ENCODE results near the gene DUSP23.

The DUSP23 gene

DNA sequence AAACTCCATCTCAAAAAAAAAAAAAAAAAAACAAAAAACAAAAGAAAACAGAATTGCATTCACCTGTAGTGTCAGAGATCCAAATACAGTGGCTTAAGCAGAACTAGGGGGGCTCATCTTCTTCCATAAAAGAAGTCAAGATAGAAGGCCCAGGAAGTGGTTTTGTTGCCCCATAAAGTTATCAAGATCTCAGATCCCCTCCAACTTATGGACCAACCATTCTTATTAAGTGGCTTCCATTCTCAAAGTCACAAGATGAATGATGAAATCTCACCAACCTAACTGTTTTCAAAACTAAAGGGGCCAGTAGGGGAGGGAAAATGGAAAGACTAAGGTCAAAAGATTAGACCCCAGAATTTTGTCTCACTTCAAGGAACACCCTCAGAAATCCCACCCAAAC lies 30.1 kb upstream of the DUSP23 start:
- no peak for DNase-seq (ENCODE audit: low spot score)
- H3K27ac ChIP-seq, result no peak overlapping the region
- POLR2A ChIA-PET (ENCODE audit: low non-redundant PET), result no interaction called here
- CTCF ChIA-PET, result no interaction called here
- TF ChIP-seq, protein P1, sequence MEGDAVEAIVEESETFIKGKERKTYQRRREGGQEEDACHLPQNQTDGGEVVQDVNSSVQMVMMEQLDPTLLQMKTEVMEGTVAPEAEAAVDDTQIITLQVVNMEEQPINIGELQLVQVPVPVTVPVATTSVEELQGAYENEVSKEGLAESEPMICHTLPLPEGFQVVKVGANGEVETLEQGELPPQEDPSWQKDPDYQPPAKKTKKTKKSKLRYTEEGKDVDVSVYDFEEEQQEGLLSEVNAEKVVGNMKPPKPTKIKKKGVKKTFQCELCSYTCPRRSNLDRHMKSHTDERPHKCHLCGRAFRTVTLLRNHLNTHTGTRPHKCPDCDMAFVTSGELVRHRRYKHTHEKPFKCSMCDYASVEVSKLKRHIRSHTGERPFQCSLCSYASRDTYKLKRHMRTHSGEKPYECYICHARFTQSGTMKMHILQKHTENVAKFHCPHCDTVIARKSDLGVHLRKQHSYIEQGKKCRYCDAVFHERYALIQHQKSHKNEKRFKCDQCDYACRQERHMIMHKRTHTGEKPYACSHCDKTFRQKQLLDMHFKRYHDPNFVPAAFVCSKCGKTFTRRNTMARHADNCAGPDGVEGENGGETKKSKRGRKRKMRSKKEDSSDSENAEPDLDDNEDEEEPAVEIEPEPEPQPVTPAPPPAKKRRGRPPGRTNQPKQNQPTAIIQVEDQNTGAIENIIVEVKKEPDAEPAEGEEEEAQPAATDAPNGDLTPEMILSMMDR (conservative IDR thresholded peaks at IDR 0.05; ENCODE audit: low read depth), result no peak

DNA sequence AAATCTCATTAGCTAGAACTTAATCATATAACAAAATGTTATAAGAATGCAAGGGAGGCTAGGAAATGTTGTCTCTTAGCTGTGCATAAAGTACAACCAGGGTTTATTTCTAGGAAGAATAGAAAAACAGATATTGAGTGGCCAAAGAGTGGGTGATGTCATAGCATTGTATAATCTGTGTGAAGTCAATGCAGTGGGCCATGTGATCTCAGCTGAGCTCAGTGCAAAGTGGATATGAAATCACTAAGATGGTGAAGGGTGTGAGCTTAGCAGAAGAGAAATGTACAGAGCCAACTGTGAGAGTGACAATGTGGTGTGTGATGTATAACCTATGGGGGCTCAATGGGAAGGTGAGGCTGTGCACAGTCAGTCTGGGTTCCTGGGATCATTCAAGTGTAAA lies 29.7 kb upstream of the DUSP23 start:
- ChIA-PET CTCF (no interaction called here), POLR2A (ENCODE audit: low non-redundant PET) (no interaction called here)
- DNase-seq (ENCODE audit: low spot score), result no peak
- H3K27ac ChIP-seq, result peak overlapping the region; percentile 12; the same call in 1 of the 2 replicates
- TF ChIP-seq, protein P1 (conservative IDR thresholded peaks at IDR 0.05; ENCODE audit: low read depth), result no peak

DNA sequence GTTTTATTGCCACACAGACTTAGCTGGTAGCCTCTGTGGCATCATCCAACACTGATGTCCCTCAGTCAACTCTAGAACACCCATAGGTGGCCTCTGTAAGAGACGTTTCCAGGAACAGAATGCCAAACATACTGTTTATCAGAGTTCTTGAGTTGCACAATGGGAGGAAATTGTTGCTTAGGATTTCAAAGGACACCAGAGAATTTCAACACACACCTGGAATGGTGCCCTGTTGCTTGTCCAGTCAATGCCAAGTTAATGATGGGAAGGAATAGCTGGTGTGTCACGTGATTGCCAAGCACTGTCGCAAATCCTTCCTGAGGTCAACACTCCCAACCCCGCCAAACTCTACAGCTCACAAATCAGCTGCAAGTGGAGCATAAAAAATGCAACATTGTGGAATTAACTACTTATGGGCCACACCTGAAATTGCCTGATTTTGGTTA lies 28.6 kb upstream of the DUSP23 start:
- no peak overlapping the region; the same call in 1 of the 2 replicates for H3K27ac ChIP-seq
- DNase-seq (ENCODE audit: low spot score), result peak; percentile 42
- TF ChIP-seq, protein P1 (conservative IDR thresholded peaks at IDR 0.05; ENCODE audit: low read depth), result no peak
- POLR2A ChIA-PET (ENCODE audit: low non-redundant PET), result no interaction called here
- CTCF ChIA-PET, result interaction anchor here (0.9 kb wide), 1 partner anchor 554 kb away, joined by 3 read pairs; no protein-coding TSS in a partner anchor

DNA sequence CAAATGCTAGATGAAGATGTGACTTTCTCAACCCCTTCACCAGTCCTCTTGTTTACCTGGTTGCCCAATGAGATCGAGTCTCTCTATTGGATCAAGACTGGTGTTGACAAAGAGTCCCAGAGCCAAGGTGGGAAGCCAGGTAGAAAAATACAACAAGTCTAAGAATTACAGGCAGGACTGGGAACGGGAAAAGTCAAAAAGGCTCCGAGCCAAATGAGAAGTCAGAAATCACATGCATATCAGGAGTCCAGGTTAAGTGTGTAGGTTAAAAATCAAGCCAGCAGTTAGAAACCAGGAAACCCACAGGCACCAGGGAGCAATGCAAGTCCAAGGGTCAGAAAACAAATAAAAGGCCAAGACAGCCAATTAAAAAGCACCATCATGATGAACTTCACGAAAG lies 27.4 kb upstream of the DUSP23 start:
- H3K27ac ChIP-seq, result no peak overlapping the region
- TF ChIP-seq, protein P1 (conservative IDR thresholded peaks at IDR 0.05; ENCODE audit: low read depth), result no peak
- CTCF ChIA-PET, result no interaction called here
- DNase-seq (ENCODE audit: low spot score), result no peak
- POLR2A ChIA-PET (ENCODE audit: low non-redundant PET), result no interaction called here

DNA sequence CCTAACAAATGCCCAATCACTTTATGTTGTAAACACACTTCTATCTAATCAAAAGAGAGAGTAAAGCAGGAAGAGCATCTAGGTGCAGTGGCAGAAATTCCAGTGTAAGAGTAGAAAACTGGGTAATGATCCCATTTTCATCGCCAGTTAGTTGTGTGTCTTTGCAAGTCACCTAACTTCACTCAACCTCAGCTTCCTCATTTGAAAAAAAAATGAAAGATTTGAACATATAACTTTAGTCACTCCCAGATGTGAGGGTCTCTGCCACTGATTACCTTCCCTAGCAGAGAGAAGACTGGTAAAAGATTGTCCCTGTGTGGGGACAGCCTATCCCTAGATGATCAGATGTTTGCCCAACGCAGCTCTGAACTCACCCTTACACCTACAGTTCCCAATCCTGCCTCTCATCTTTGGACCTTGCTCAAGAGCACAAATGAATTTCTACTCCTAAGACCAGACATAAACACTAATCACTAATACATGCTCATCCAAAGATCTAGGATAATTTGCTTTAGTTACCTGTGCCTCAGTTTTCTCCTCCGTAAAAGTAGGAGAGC lies 25.2 kb upstream of the DUSP23 start:
- no peak overlapping the region for H3K27ac ChIP-seq
- POLR2A ChIA-PET (ENCODE audit: low non-redundant PET), result no interaction called here
- TF ChIP-seq, protein P1 (conservative IDR thresholded peaks at IDR 0.05; ENCODE audit: low read depth), result no peak
- DNase-seq (ENCODE audit: low spot score), result no peak
- CTCF ChIA-PET, result no interaction called here

DNA sequence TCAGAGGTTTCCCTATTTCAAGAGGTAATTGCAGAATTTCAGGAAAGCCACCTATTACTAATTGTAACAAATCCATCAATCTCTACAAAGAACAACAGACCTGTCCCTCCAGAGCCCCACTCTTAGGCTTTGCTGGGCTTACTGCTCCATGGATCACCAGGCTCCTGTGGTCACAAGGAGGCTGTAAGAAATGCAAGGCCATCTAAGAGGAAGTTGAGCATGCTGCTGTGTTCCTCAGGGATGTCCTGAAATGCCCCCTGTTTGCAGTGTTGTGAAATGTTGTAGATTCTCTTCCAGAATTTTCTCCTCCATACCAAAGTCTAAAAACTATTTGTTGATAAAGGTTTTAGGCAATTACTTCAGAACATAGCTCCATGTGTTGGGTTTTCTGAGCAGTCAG lies 24.4 kb upstream of the DUSP23 start:
- no peak overlapping the region for H3K27ac ChIP-seq
- ChIA-PET POLR2A (ENCODE audit: low non-redundant PET) (no interaction called here), CTCF (no interaction called here)
- TF ChIP-seq, protein P1 (conservative IDR thresholded peaks at IDR 0.05; ENCODE audit: low read depth), result no peak
- DNase-seq (ENCODE audit: low spot score), result no peak

Data from RWPE1 (cell line).